A549 (cell line): ENCODE measurements around the gene CEP85L. TPM values are rescaled to one million over a fixed set of nuclear protein-coding genes. Genes with fewer than 3 reads are reported as not detected.

ENCODE experiments used
- ATAC-seq, 2 experiments: fragments of 200-7000 bp in 1 of 2; fragments of >200 bp in 1 of 2; cut with Nextera tagmentation in 1 of 2; cut with Tn5 transposase in 1 of 2; 3 replicates each; pipeline versions ENCODE4 v1.8.0 to v1.9.1; 2018 to 2020; ENCODE audit warnings: mild to moderate bottlenecking in 1 of 2, moderate library complexity in 1 of 2
- CTCF ChIA-PET: fragments of 300-600 bp; sonication (Branson Sonifier 250); formaldehyde crosslinking; extraction: SDS; loops from one replicate; lab custom pipeline; 2021; ENCODE audit warnings: antibody characterized with exemption, inconsistent platforms; lab: Yijun Ruan, JAX
- POLR2A ChIA-PET: fragments of 350-600 bp; formaldehyde crosslinking; extraction: SDS; loops from one replicate; lab custom pipeline; 2021; ENCODE audit warnings: antibody characterized with exemption, inconsistent platforms; lab: Yijun Ruan, JAX
- DNase-seq, 2 experiments: peaks; one replicate each; pipeline versions ENCODE4 v3.0.0 to v3.0.0-alpha.2; 2011 to 2016; ENCODE audit warnings: low read depth in 1 of 2, low spot score in 1 of 2
- FAIRE-seq: peaks from 2 replicates; lab custom pipeline; 2011; peaks lifted over from hg19 to GRCh38; lab: Jason Lieb, UNC
- H3K27ac ChIP-seq, 2 experiments: fragments of >200 bp; sonication (Bioruptor Twin); formaldehyde crosslinking; 3 replicates each; pipeline ENCODE4 v1.5.1; 2016 to 2017
- H3K4me1 ChIP-seq: fragments of >200 bp; sonication (Bioruptor Twin); formaldehyde crosslinking; 3 replicates; pipeline ENCODE4 v1.6.1; 2016
- H3K4me2 ChIP-seq: fragments of >200 bp; sonication (Bioruptor Twin); formaldehyde crosslinking; 3 replicates; pipeline ENCODE4 v1.6.1; 2016
- H3K4me3 ChIP-seq: fragments of >200 bp; sonication (Bioruptor Twin); formaldehyde crosslinking; 3 replicates; pipeline ENCODE4 v1.5.1; 2016
- H3K9me3 ChIP-seq: fragments of >200 bp; sonication (Bioruptor Twin); formaldehyde crosslinking; 3 replicates; pipeline ENCODE4 v1.6.1; 2016
- BHLHE40 ChIP-seq: IDR thresholded peaks from 2 replicates; pipeline ENCODE4 v1.6.1; 2012; ENCODE audit warnings: low read depth, low read length, inconsistent platforms
- CBX2 ChIP-seq: fragments of 200-600 bp; sonication (generic); IDR thresholded peaks from 2 replicates; pipeline ENCODE4 v1.6.1; 2016; ENCODE audit warnings: low read depth, mild to moderate bottlenecking, borderline replicate concordance
- CHD2 ChIP-seq: fragments of 150-350 bp; IDR thresholded peaks from 2 replicates; pipeline ENCODE4 v1.6.1; 2014; ENCODE audit warnings: low read length; ENCODE audit not compliant: partially characterized antibody
- CHD4 ChIP-seq: fragments of 200-600 bp; sonication (generic); IDR thresholded peaks from 2 replicates; pipeline ENCODE4 v1.6.1; 2016; ENCODE audit warnings: antibody characterized with exemption, mild to moderate bottlenecking, borderline replicate concordance
- E2F6 ChIP-seq: IDR thresholded peaks from 2 replicates; pipeline ENCODE4 v1.6.1; 2012; ENCODE audit warnings: low read depth, borderline replicate concordance
- EHF ChIP-seq: fragments of 250-450 bp; sonication (Bioruptor Pico); IDR thresholded peaks from 2 replicates; pipeline ENCODE4 v1.5.0; 2020; ENCODE audit warnings: mild to moderate bottlenecking
- EHMT2 ChIP-seq: fragments of 200-600 bp; sonication (generic); IDR thresholded peaks from 2 replicates; pipeline ENCODE4 v1.6.1; 2016; ENCODE audit warnings: antibody characterized with exemption, low read depth, mild to moderate bottlenecking, moderate library complexity
- FOSL2 ChIP-seq, 2 experiments: fragments of 450-650 bp in 1 of 2; fragments of >200 bp in 1 of 2; sonication (Bioruptor Twin) in 1 of 2; formaldehyde crosslinking; IDR thresholded peaks; 2 replicates each; pipeline versions ENCODE4 v1.5.0 to v1.6.1; 2016 to 2020; ENCODE audit warnings: mild to moderate bottlenecking in 1 of 2, moderate library complexity in 1 of 2
- GATA3 ChIP-seq: IDR thresholded peaks from 2 replicates; pipeline ENCODE4 v1.6.1; 2012; ENCODE audit warnings: borderline replicate concordance
- HEYL ChIP-seq: fragments of 250-450 bp; sonication (Bioruptor Pico); IDR thresholded peaks from 2 replicates; pipeline ENCODE4 v1.8.0; 2021; ENCODE audit warnings: mild to moderate bottlenecking, moderate library complexity
- HOXA7 ChIP-seq: fragments of 250-450 bp; sonication (Bioruptor Pico); IDR thresholded peaks from 2 replicates; pipeline ENCODE4 v1.5.0; 2020; ENCODE audit warnings: mild to moderate bottlenecking, moderate library complexity
- HOXB13 ChIP-seq: fragments of 250-450 bp; sonication (Bioruptor Pico); IDR thresholded peaks from 2 replicates; pipeline ENCODE4 v1.5.0; 2020; ENCODE audit warnings: low read depth, mild to moderate bottlenecking, moderate library complexity
- HOXB5 ChIP-seq: fragments of 250-450 bp; sonication (Bioruptor Pico); IDR thresholded peaks from 2 replicates; pipeline ENCODE4 v1.5.0; 2020; ENCODE audit warnings: mild to moderate bottlenecking, moderate library complexity
- KDM1A ChIP-seq: fragments of 200-600 bp; sonication (generic); IDR thresholded peaks from 2 replicates; pipeline ENCODE4 v1.6.1; 2016; ENCODE audit warnings: low read depth, mild to moderate bottlenecking
- MYC ChIP-seq: IDR thresholded peaks from 2 replicates; pipeline ENCODE4 v1.6.1; 2012; ENCODE audit warnings: mild to moderate bottlenecking, inconsistent platforms, low read length, improper control_type of control experiment, borderline replicate concordance
- NPAS2 ChIP-seq: fragments of 250-450 bp; sonication (Bioruptor Pico); IDR thresholded peaks from 2 replicates; pipeline ENCODE4 v1.8.0; 2022; ENCODE audit warnings: mild to moderate bottlenecking, moderate library complexity, borderline replicate concordance
- PBX3 ChIP-seq: IDR thresholded peaks from 2 replicates; pipeline ENCODE4 v1.6.1; 2012
- POLR2A ChIP-seq: IDR thresholded peaks from 2 replicates; pipeline ENCODE4 v1.6.1; 2012; ENCODE audit warnings: mild to moderate bottlenecking, low read length
- RARB ChIP-seq: fragments of 250-450 bp; sonication (Bioruptor Pico); IDR thresholded peaks from 2 replicates; pipeline ENCODE4 v1.8.0; 2021; ENCODE audit warnings: mild to moderate bottlenecking, moderate library complexity
- RCOR1 ChIP-seq: fragments of 150-350 bp; IDR thresholded peaks from 2 replicates; pipeline ENCODE4 v1.6.1; 2014; ENCODE audit warnings: antibody characterized with exemption, low read length, low read depth
- REST ChIP-seq: fragments of 200-600 bp; sonication (generic); IDR thresholded peaks from 2 replicates; pipeline ENCODE4 v1.6.1; 2016; ENCODE audit warnings: antibody characterized with exemption, mild to moderate bottlenecking, moderate library complexity
- RFX5 ChIP-seq: fragments of 450-650 bp; IDR thresholded peaks from 2 replicates; pipeline ENCODE4 v1.7.1; 2014; ENCODE audit warnings: antibody characterized with exemption, mild to moderate bottlenecking, moderate library complexity
- TFCP2L1 ChIP-seq: fragments of 250-450 bp; sonication (Bioruptor Pico); IDR thresholded peaks from 2 replicates; pipeline ENCODE4 v1.5.0; 2021; ENCODE audit warnings: mild to moderate bottlenecking
- ZFP36 ChIP-seq: fragments of 450-650 bp; IDR thresholded peaks from 2 replicates; pipeline ENCODE4 v1.6.1; 2014; ENCODE audit warnings: borderline replicate concordance; ENCODE audit not compliant: partially characterized antibody
- ZSCAN20 ChIP-seq: fragments of 250-450 bp; sonication (Bioruptor Pico); IDR thresholded peaks from 2 replicates; pipeline ENCODE4 v1.8.0; 2022; ENCODE audit warnings: mild to moderate bottlenecking, moderate library complexity
- WGBS: methylation state at CpG from one replicate; pipeline ENCODE4 v1.1.6; 2017; ENCODE audit errors: missing lambda C conversion rate; 5-methylcytosine and 5-hydroxymethylcytosine counted together
- polyA plus RNA-seq, 4 experiments: library from polyadenylated mRNA; depleted of rRNA in 3 of 4; stranded (reverse); fragments of >200 nt; fragmentation: RNase III in 1 of 4; extraction: RNeasy Plus Mini Kit Qiagen cat#74134 plus additional on column Dnase treatment in 1 of 4; gene quantifications; 2 replicates in 3 of 4; 3 replicates in 1 of 4; pipeline ENCODE4 v1.2.3, GENCODE V29; 2011 to 2017
- TF ChIP-seq, protein P1 (sequence below): fragments of >200 bp; sonication (Bioruptor Twin); formaldehyde crosslinking; IDR thresholded peaks from 3 replicates; pipeline ENCODE4 v1.5.1; 2016
- TF ChIP-seq, protein P2 (sequence below): IDR thresholded peaks from 2 replicates; pipeline ENCODE4 v1.6.1; 2012

The CEP85L gene
- polyA plus RNA-seq, 2 of the 4 experiments (the other 2 are of a cell fraction): 1.3 to 3.4 TPM

DNA sequence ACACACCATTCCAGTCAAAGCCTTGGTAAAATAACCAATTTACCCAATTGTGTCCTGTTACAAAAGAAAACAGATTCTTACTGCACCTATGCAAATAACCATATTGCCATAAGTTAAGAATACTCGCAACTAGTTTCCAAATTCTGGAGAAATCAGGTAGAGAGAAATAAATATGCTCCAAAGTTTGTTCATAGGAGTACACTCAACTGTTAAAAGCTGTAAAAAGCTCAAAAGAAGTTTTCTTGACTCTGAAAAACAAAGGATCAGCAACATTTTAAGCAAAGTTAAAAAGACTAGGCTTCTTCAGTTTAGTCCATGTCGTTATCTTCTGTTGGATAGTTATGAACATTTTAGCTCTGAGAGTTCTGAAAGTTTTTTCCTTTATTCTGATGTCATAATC, 48.0 kb downstream of the CEP85L start:
- CTCF ChIA-PET: interaction anchor here (1.4 kb wide), 1 partner anchor 11 kb away, joined by 5 read pairs; no protein-coding TSS in a partner anchor
- TF ChIP-seq PBX3 (no peak), RCOR1 (no peak), CHD4 (no peak)
- WGBS: 97% methylated on average over 2 of the region's 2 CpGs
- H3K27ac ChIP-seq: no peak overlapping the region
- H3K9me3 ChIP-seq: no peaks in the 10 kb centered on the region
- ATAC-seq (no peak), DNase-seq (no peak), FAIRE-seq (no peak)
- no peak overlapping the region for H3K4me2 ChIP-seq
- no peaks in the 10 kb centered on the region for H3K4me1 ChIP-seq
- H3K4me3 ChIP-seq: no peak overlapping the region
- POLR2A ChIA-PET: no interaction called here

DNA sequence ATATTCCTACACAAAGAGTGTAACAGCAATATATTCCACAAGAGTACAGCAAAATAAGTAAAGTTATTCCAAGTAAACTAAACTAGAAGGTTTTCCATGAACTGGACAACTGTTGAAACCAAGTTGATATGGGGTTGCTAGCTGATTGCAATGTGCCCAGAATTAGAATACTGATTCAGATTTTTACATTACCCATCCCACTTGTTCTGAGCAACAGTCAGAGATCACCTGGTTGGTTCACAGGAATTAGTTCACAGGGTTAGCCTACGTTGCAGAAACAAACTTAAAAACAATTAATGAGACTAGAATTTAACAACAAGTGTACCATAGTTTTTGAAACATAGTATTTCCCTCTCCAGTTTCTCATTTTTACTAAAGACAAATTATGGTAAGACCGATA, 49.1 kb downstream of the CEP85L start:
- no peak overlapping the region for H3K27ac ChIP-seq
- WGBS: 92% methylated on average over 2 of the region's 2 CpGs
- H3K4me3 ChIP-seq: no peak overlapping the region
- no peak for ATAC-seq
- ChIA-PET POLR2A (no interaction called here), CTCF (interaction anchor here (1.4 kb wide), 1 partner anchor 10 kb away, joined by 5 read pairs; no protein-coding TSS in a partner anchor)
- FAIRE-seq: no peak
- DNase-seq: no peak
- H3K9me3 ChIP-seq: no peaks in the 10 kb centered on the region
- H3K4me1 ChIP-seq: no peaks in the 10 kb centered on the region
- TF ChIP-seq HEYL (CRISPR knock-in tag) (no peak), POLR2A (no peak), RFX5 (no peak), CHD2 (no peak), CBX2 (no peak), EHF (CRISPR knock-in tag) (no peak), E2F6 (no peak), GATA3 (no peak), BHLHE40 (no peak), HOXB5 (CRISPR knock-in tag) (no peak), RARB (CRISPR knock-in tag) (no peak), EHMT2 (no peak), KDM1A (no peak), ZFP36 (no peak), ZSCAN20 (CRISPR knock-in tag) (no peak), HOXA7 (CRISPR knock-in tag) (no peak)
- TF ChIP-seq, protein P1, sequence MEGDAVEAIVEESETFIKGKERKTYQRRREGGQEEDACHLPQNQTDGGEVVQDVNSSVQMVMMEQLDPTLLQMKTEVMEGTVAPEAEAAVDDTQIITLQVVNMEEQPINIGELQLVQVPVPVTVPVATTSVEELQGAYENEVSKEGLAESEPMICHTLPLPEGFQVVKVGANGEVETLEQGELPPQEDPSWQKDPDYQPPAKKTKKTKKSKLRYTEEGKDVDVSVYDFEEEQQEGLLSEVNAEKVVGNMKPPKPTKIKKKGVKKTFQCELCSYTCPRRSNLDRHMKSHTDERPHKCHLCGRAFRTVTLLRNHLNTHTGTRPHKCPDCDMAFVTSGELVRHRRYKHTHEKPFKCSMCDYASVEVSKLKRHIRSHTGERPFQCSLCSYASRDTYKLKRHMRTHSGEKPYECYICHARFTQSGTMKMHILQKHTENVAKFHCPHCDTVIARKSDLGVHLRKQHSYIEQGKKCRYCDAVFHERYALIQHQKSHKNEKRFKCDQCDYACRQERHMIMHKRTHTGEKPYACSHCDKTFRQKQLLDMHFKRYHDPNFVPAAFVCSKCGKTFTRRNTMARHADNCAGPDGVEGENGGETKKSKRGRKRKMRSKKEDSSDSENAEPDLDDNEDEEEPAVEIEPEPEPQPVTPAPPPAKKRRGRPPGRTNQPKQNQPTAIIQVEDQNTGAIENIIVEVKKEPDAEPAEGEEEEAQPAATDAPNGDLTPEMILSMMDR: no peak
- TF ChIP-seq, all 56 proteins: peak for 0
- H3K4me2 ChIP-seq: no peak overlapping the region

DNA sequence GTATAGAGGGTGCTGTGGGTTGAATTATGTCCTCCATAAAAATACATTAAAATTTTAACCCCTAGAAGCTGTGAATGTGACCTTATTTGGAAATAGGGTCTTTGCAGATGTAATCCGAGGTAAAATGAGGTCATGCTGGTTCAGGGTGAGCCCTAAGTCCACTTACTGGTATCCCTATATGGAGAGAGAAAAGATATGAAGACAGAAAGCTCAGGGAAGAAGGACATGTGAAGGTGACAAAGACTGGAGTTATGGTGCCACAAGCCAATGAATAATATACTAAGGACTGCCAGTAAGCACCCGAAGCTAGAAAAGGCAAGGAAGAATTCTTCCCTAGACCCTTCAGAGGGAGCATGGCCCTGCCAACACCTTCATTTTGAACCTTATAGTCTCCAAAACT, 53.1 kb downstream of the CEP85L start:
- no peak for ATAC-seq
- Histone ChIP-seq H3K4me1 (no peaks in the 10 kb centered on the region), H3K27ac (no peak overlapping the region)
- DNase-seq: no peak
- POLR2A ChIA-PET: no interaction called here
- no peak for TF ChIP-seq BHLHE40
- TF ChIP-seq REST: no peak
- no peak for TF ChIP-seq MYC
- TF ChIP-seq, protein P2, sequence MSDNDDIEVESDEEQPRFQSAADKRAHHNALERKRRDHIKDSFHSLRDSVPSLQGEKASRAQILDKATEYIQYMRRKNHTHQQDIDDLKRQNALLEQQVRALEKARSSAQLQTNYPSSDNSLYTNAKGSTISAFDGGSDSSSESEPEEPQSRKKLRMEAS: no peak
- no peak for TF ChIP-seq FOSL2 (IDR thresholded peaks at IDR 0.05)
- TF ChIP-seq FOSL2 (CRISPR knock-in tag; IDR thresholded peaks at IDR 0.05): no peak
- no peak for TF ChIP-seq TFCP2L1 (CRISPR knock-in tag)
- no peak for TF ChIP-seq HOXB13 (CRISPR knock-in tag)
- TF ChIP-seq NPAS2 (CRISPR knock-in tag): no peak
- TF ChIP-seq, all 56 proteins: peak for 0
- no peak for FAIRE-seq
- H3K9me3 ChIP-seq: no peaks in the 10 kb centered on the region
- CTCF ChIA-PET: interaction anchor here (1.8 kb wide), 1 partner anchor 18 kb away, joined by 4 read pairs; no protein-coding TSS in a partner anchor
- H3K4me3 ChIP-seq: no peak overlapping the region
- no peak overlapping the region for H3K4me2 ChIP-seq
- 79% methylated on average over 2 of the region's 2 CpGs for WGBS
